GM12878 (cell line): ENCODE data around the gene RCCD1. TPM values are rescaled to one million over a fixed set of nuclear protein-coding genes. Genes with fewer than 3 reads are reported as not detected.

ENCODE experiments used
- BACH1 ChIP-seq: fragments of 450-650 bp; IDR thresholded peaks from 2 replicates; pipeline ENCODE4 v1.6.1; 2017; ENCODE audit warnings: mild to moderate bottlenecking, borderline replicate concordance
- CREM ChIP-seq: IDR thresholded peaks from 2 replicates; pipeline ENCODE4 v1.6.1; 2014; ENCODE audit warnings: antibody characterized with exemption, low read depth
- ESRRA ChIP-seq: IDR thresholded peaks from 2 replicates; pipeline ENCODE4 v1.6.1; 2012; ENCODE audit warnings: mild to moderate bottlenecking, low read length, improper control_type of control experiment
- ETV6 ChIP-seq, 2 experiments: fragments of 450-650 bp in 1 of 2; IDR thresholded peaks in 1 of 2; conservative IDR thresholded peaks in 1 of 2; 2 replicates each; pipeline ENCODE4 v1.6.1; 2014; ENCODE audit warnings: antibody characterized with exemption in 1 of 2, borderline replicate concordance in 1 of 2, low read depth in 1 of 2, mild to moderate bottlenecking in 1 of 2, moderate library complexity in 1 of 2
- IRF3 ChIP-seq: fragments of 450-650 bp; IDR thresholded peaks from 2 replicates; pipeline ENCODE4 v1.6.1; 2014; ENCODE audit warnings: mild to moderate bottlenecking
- KLF5 ChIP-seq: fragments of 450-650 bp; IDR thresholded peaks from 2 replicates; pipeline ENCODE4 v1.6.1; 2014; ENCODE audit warnings: mild to moderate bottlenecking; ENCODE audit not compliant: partially characterized antibody
- MEF2A ChIP-seq: IDR thresholded peaks from 2 replicates; pipeline ENCODE4 v1.6.1; 2011; ENCODE audit warnings: low read depth, mild to moderate bottlenecking, low read length, moderate library complexity; ENCODE audit not compliant: insufficient read depth
- MTA2 ChIP-seq: fragments of 450-650 bp; IDR thresholded peaks from 2 replicates; pipeline ENCODE4 v1.6.1; 2016; ENCODE audit warnings: low read depth, mild to moderate bottlenecking, moderate library complexity
- NBN ChIP-seq: fragments of 450-650 bp; IDR thresholded peaks from 2 replicates; pipeline ENCODE4 v1.6.1; 2016
- PAX5 ChIP-seq: IDR thresholded peaks from 2 replicates; pipeline ENCODE4 v1.6.1; 2011; ENCODE audit warnings: low read depth, low read length, borderline replicate concordance
- PBX3 ChIP-seq: IDR thresholded peaks from 2 replicates; pipeline ENCODE4 v1.6.1; 2011; ENCODE audit warnings: mild to moderate bottlenecking, low read depth, low read length, moderate library complexity; ENCODE audit not compliant: insufficient replicate concordance
- POU2F2 ChIP-seq: IDR thresholded peaks from 3 replicates; pipeline ENCODE4 v1.6.1; 2011; ENCODE audit warnings: low read depth, mild to moderate bottlenecking, low read length, borderline replicate concordance
- RB1 ChIP-seq: fragments of 450-650 bp; formaldehyde crosslinking; IDR thresholded peaks from 2 replicates; pipeline ENCODE4 v1.6.1; 2017; ENCODE audit warnings: mild to moderate bottlenecking, borderline replicate concordance
- SREBF2 ChIP-seq: IDR thresholded peaks from 2 replicates; pipeline ENCODE4 v1.6.1; 2012; ENCODE audit warnings: mild to moderate bottlenecking, low read length
- ZBTB11 ChIP-seq: fragments of 450-650 bp; formaldehyde crosslinking; IDR thresholded peaks from 2 replicates; pipeline ENCODE4 v1.5.0; 2022; ENCODE audit warnings: mild to moderate bottlenecking, missing genetic modification characterization
- ZNF687 ChIP-seq: fragments of 450-650 bp; IDR thresholded peaks from 2 replicates; pipeline ENCODE4 v1.6.1; 2017; ENCODE audit warnings: mild to moderate bottlenecking, moderate library complexity
- polyA plus RNA-seq, 11 experiments: library from polyadenylated mRNA; depleted of rRNA in 4 of 11; unstranded in 6 of 11; stranded (reverse) in 5 of 11; fragments of >200 nt; fragmentation: Nextera tagmentation in 4 of 11; fragmentation: Illumina TruSeq in 1 of 11; extraction: Ambion mirVana in 4 of 11; extraction: Trizol in 1 of 11; gene quantifications; 1 replicate in 1 of 11; 2 replicates in 10 of 11; pipeline versions ENCODE4 v1.2.1 to v1.2.3, GENCODE V29; 2011 to 2016; ENCODE audit warnings: inconsistent platforms in 2 of 11, missing spikeins in 2 of 11, low read depth in 1 of 11
- total RNA-seq, 4 experiments: library from RNA; depleted of rRNA in 3 of 4; stranded (reverse); fragments of >200 nt in 3 of 4; fragmentation: Illumina TruSeq in 1 of 4; extraction: Trizol in 1 of 4; gene quantifications; 2 replicates each; pipeline versions ENCODE4 v1.2.1 to v1.2.3, GENCODE V29; 2013 to 2021

Gene RCCD1
- total and polyA plus RNA-seq, 10 of the 15 experiments (the other 5 are each of a cell fraction or from before 2014, with no cell fraction given), result 5.2 to 30.4 (median 20.9) TPM

DNA sequence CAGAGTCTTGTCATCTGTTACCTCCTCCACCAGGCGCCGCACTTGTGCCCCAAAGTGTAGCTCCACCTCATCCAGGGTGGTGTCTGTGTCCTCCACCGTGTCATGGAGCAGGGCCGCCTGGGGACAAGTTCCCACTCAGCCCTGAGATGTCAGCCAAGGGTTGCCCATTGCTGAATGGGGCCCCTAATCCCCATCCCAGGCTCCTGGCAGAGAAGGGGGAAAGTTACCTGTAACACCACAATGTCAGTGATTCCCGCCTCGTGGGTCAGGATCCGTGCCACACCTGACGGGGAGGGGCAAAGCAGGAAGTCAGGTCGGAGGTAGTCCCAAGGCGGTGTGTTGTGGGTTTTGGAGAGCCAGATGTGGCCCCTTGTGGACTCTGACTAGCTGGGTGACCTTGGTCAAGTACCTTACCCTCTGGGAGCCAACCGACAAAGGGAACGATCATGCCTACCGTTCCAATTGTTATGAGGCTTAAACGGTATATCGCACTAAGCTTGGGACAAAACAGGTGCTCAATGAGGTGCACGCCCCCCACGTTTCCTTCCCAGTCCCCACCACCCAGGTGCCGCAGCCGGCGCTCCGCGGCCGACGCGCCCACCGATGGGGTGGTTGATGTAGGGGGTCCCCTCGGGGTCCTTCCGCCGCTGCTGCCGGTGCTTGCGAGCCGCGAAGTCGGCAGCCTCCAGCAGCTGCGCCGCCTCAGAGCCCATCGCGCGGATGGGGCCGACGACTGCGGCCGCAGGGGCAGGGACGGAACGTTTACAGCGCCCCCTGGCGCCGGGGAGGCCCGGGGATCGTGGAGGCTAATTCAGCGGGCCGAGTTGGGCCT is 22.6 kb upstream of the RCCD1 start, which contains the start of gene HDDC3 (continued):
- peak; percentile 78; the same call in 1 of the 2 replicates for TF ChIP-seq PAX5
- peak; percentile 82 for TF ChIP-seq BACH1
- 0 out of 2 replicates have a peak, but pooled peaks have one; percentile 49 for TF ChIP-seq ESRRA
- TF ChIP-seq ZBTB11 (CRISPR knock-in tag), result no peak
- no peak for TF ChIP-seq SREBF2
- TF ChIP-seq ETV6 (conservative IDR thresholded peaks at IDR 0.05 in 1 of 2, IDR thresholded peaks at IDR 0.05 in 1 of 2; ENCODE audit: borderline replicate concordance in 1 of 2, low read depth in 1 of 2), result 0 out of 4 replicates have a peak, but pooled peaks of 1 of the 2 experiments have one; percentile 19
- TF ChIP-seq POU2F2, result peak; percentile 84
- peak; percentile 71; the same call in 1 of the 2 replicates for TF ChIP-seq NBN
- TF ChIP-seq ZNF687, result peak; percentile 39
- peak; percentile 72 for TF ChIP-seq CREM
- peak; percentile 8; the same call in 1 of the 2 replicates for TF ChIP-seq MTA2
- no peak for TF ChIP-seq IRF3
- peak; percentile 67 for TF ChIP-seq MEF2A
- peak; percentile 42 for TF ChIP-seq PBX3
- peak; percentile 25 for TF ChIP-seq KLF5
- peak; percentile 64; the same call in 1 of the 2 replicates for TF ChIP-seq RB1
